Measurements from ENCODE around the gene CNTNAP2. TPM values are rescaled to one million over a fixed set of nuclear protein-coding genes. Genes with fewer than 3 reads are reported as not detected.

CNTNAP2 gene
- total and polyA plus RNA-seq, 2 of the 4 experiments (the other 2 are of a cell fraction) = not detected

- H3K4me3 ChIP-seq (ENCODE audit: insufficient read depth, low read depth, low read length) = no peak overlapping the region
- H3K23ac ChIP-seq (ENCODE audit: low read depth, low read length) = no peak overlapping the region
- no peaks in the 10 kb centered on the region for H3K36me3 ChIP-seq (ENCODE audit: control insufficient read depth, insufficient read depth, low read length)
- H3K27me3 ChIP-seq (ENCODE audit: control insufficient read depth, insufficient read depth, low read length) = no peaks in the 10 kb centered on the region
- H2AK9ac ChIP-seq (replicated peaks; ENCODE audit: low read depth, low read length, poor library complexity) = no peak overlapping the region
- no peak overlapping the region for H3K56ac ChIP-seq (ENCODE audit: extremely low read depth, insufficient read depth, low read length)
- no peak overlapping the region for H2BK15ac ChIP-seq (ENCODE audit: low read depth, low read length)
- no peak overlapping the region for H4K5ac ChIP-seq (ENCODE audit: low read depth, low read length)
- dilution Hi-C loops (cut with HindIII; ENCODE audit: low sequenced_read_pairs, unreplicated experiment) = no loop called here
- DNase-seq (peak; percentile 10), ATAC-seq (ENCODE audit: low read depth) (no peak)
- H3K18ac ChIP-seq (ENCODE audit: low read depth, low read length) = no peak overlapping the region
- ChIA-PET CTCF (no interaction called here), POLR2A (ENCODE audit: unreplicated experiment) (no interaction called here)
- H2BK20ac ChIP-seq (ENCODE audit: low read depth, low read length) = no peak overlapping the region
- H4K91ac ChIP-seq (ENCODE audit: insufficient read depth, low read depth, low read length) = no peak overlapping the region
- no peaks in the 10 kb centered on the region for H3K4me1 ChIP-seq (ENCODE audit: control insufficient read depth, insufficient read depth, low read length)
- no peaks in the 10 kb centered on the region for H3K9me1 ChIP-seq (ENCODE audit: insufficient read depth, low read length)
- H3K4ac ChIP-seq (ENCODE audit: low read depth, low read length) = no peak overlapping the region
- intact Hi-C loops (cut with micrococcal nuclease) = no loop called here
- H3K27ac ChIP-seq (ENCODE audit: insufficient read depth, low read length) = no peak overlapping the region
- no peaks in the 10 kb centered on the region for H3K79me1 ChIP-seq (ENCODE audit: low read depth in 1 of 2, low read length in 2 of 2)
- H2BK5ac ChIP-seq (ENCODE audit: low read depth, low read length, poor library complexity, severe bottlenecking) = no peak overlapping the region
- no peak overlapping the region for H2AFZ ChIP-seq (replicated peaks; ENCODE audit: low read length, poor library complexity)
- H4K20me1 ChIP-seq (ENCODE audit: insufficient read depth, low read length) = no peaks in the 10 kb centered on the region
- peaks cover 7% of the 10 kb centered on the region for H3K9me3 ChIP-seq (ENCODE audit: control insufficient read depth, insufficient read depth, low read length)
- no peak overlapping the region for H3K4me2 ChIP-seq (ENCODE audit: low read depth, low read length)
- H4K8ac ChIP-seq (ENCODE audit: low read depth in 2 of 2, low read length in 2 of 2) = no peak overlapping the region
- no peak overlapping the region for H2AK5ac ChIP-seq (ENCODE audit: low read depth, low read length)
- no peak overlapping the region for H3K9ac ChIP-seq (ENCODE audit: low read depth, low read length)
- BruUV-seq (replicated peaks) = no TSS peak
- H2BK120ac ChIP-seq (ENCODE audit: low read depth, low read length) = no peak overlapping the region
- no peak overlapping the region for H3K14ac ChIP-seq (replicated peaks; ENCODE audit: low read depth, low read length)
- TF ChIP-seq RFX5 (IDR thresholded peaks at IDR 0.05; ENCODE audit: low read depth, low read length) = no peak
- TF ChIP-seq FOS (IDR thresholded peaks at IDR 0.05; ENCODE audit: low read depth, low read length) = no peak
- no peak for TF ChIP-seq USF2 (IDR thresholded peaks at IDR 0.05; ENCODE audit: low read depth, low read length)
- TF ChIP-seq SMC3 (IDR thresholded peaks at IDR 0.05; ENCODE audit: low read depth, low read length) = no peak
- no peak for TF ChIP-seq RCOR1 (IDR thresholded peaks at IDR 0.05; ENCODE audit: insufficient replicate concordance, low read length)
- TF ChIP-seq CTCF (conservative IDR thresholded peaks at IDR 0.05; ENCODE audit: low read depth, low read length) = no peak
- in situ Hi-C loops (cut with MboI; ENCODE audit: low sequenced_read_pairs) = no loop called here
Measured at GRCh38 chr7:147182874-147183273, 1066.3 kb downstream of the CNTNAP2 start.
